ENCODE results near the gene GPR42. TPM values are rescaled to one million over a fixed set of nuclear protein-coding genes. Genes with fewer than 3 reads are reported as not detected.

The GPR42 gene
- total and polyA plus RNA-seq, 10 of the 15 experiments (the other 5 are each of a cell fraction or from before 2014, with no cell fraction given), result 0.13 TPM; not detected in 9

- TF ChIP-seq ATF7 (IDR thresholded peaks at IDR 0.05; ENCODE audit: low read depth) (0 out of 2 replicates have a peak, but pooled peaks have one; percentile 10), SMC3 (IDR thresholded peaks at IDR 0.05; ENCODE audit: borderline replicate concordance, low read length) (peak; percentile 6; the same call in 1 of the 2 replicates), SREBF2 (IDR thresholded peaks at IDR 0.05; ENCODE audit: low read length) (no peak), KLF5 (IDR thresholded peaks at IDR 0.05; ENCODE audit: partially characterized antibody) (no peak), PKNOX1 (IDR thresholded peaks at IDR 0.05) (no peak), EED (IDR thresholded peaks at IDR 0.05; ENCODE audit: low read depth) (peak; percentile 57; the same call in 1 of the 2 replicates), MYC (IDR thresholded peaks at IDR 0.05; ENCODE audit: insufficient read depth, insufficient read length, insufficient replicate concordance, low read length, severe bottlenecking) (no peak), BCL3 (IDR thresholded peaks at IDR 0.05; ENCODE audit: borderline replicate concordance, insufficient read depth, low read depth, low read length, poor library complexity, severe bottlenecking) (peak; percentile 16), JUNB (IDR thresholded peaks at IDR 0.05) (0 out of 2 replicates have a peak, but pooled peaks have one; percentile 10), POLR2A (IDR thresholded peaks at IDR 0.05; ENCODE audit: low read depth, low read length) (no peak), POU2F2 (IDR thresholded peaks at IDR 0.05; ENCODE audit: borderline replicate concordance, low read depth, low read length) (peak; percentile 44; the same call in 1 of the 3 replicates), BCL11A (IDR thresholded peaks at IDR 0.05; ENCODE audit: low read depth, low read length) (peak; percentile 63; the same call in 1 of the 2 replicates), NBN (IDR thresholded peaks at IDR 0.05) (no peak; the same call in none of the 2 replicates), DPF2 (IDR thresholded peaks at IDR 0.05) (peak; percentile 53; the same call in 1 of the 2 replicates), YBX1 (IDR thresholded peaks at IDR 0.05) (no peak), RELB (IDR thresholded peaks at IDR 0.05; ENCODE audit: low read depth) (no peak), IRF5 (IDR thresholded peaks at IDR 0.05; ENCODE audit: borderline replicate concordance) (no peak), IKZF2 (IDR thresholded peaks at IDR 0.05) (peak; percentile 68 to 71; a peak in 2 of 4 replicates), HDAC2 (IDR thresholded peaks at IDR 0.05) (no peak), NFIC (IDR thresholded peaks at IDR 0.05; ENCODE audit: low read depth, low read length) (no peak; the same call in 1 of the 2 replicates), MTA3 (IDR thresholded peaks at IDR 0.05; ENCODE audit: borderline replicate concordance, low read length) (no peak), ATF3 (IDR thresholded peaks at IDR 0.05; ENCODE audit: borderline replicate concordance, extremely low read depth, low read depth, low read length) (no peak), ELK1 (IDR thresholded peaks at IDR 0.05; ENCODE audit: low read depth, low read length) (no peak)
Observed at GRCh38 chr19:35354898-35355297, 16.0 kb upstream of the GPR42 start (continued).

Measured in GM12878 (cell line).